Panc1 (cell line): Measurements from ENCODE around the gene ZNF688. TPM values are rescaled to one million over a fixed set of nuclear protein-coding genes. Genes with fewer than 3 reads are reported as not detected.

ENCODE experiments used
- ATAC-seq: fragments of 200-7000 bp; cut with Tn5 transposase; 2 replicates; pipeline ENCODE4 v1.9.1; 2020; ENCODE audit warnings: mild to moderate bottlenecking, moderate library complexity
- BruUV-seq: library from RNA; stranded (reverse); fragments of 400-500 nt; replicated peaks from 2 replicates; lab custom pipeline; 2021; lab: Mats Ljungman, UMichigan
- CTCF ChIA-PET: fragments of 300-600 bp; sonication (Branson Sonifier 250); formaldehyde crosslinking; loops from one replicate; lab custom pipeline; 2022; ENCODE audit warnings: antibody characterized with exemption; lab: Charles Lee
- POLR2A ChIA-PET: fragments of 300-600 bp; sonication (Branson Sonifier 250); formaldehyde crosslinking; loops from one replicate; lab custom pipeline; 2022; ENCODE audit warnings: antibody characterized with exemption; lab: Charles Lee
- DNase-seq: peaks from one replicate; pipeline ENCODE4 v3.0.0-alpha.2; 2010; ENCODE audit warnings: low read depth, low spot score
- H3K27ac ChIP-seq: 2 replicates; pipeline ENCODE4 v1.5.1; 2011; ENCODE audit warnings: mild to moderate bottlenecking, low read length, inconsistent platforms
- H3K27me3 ChIP-seq: fragments of 200-500 bp; sonication (Bioruptor generic); 2 replicates; pipeline ENCODE4 v1.6.0; 2014; ENCODE audit warnings: low read length, inconsistent platforms; ENCODE audit not compliant: control insufficient read depth, insufficient read depth
- H3K36me3 ChIP-seq: fragments of 200-500 bp; sonication (Bioruptor generic); 2 replicates; pipeline ENCODE4 v1.5.1; 2014; ENCODE audit warnings: inconsistent platforms, mild to moderate bottlenecking, low read length, moderate library complexity; ENCODE audit not compliant: control insufficient read depth, insufficient read depth
- H3K4me1 ChIP-seq: 2 replicates; pipeline ENCODE4 v1.5.1; 2011; ENCODE audit warnings: inconsistent platforms, mild to moderate bottlenecking, low read length, moderate library complexity; ENCODE audit not compliant: control insufficient read depth, insufficient read depth
- H3K4me3 ChIP-seq, 2 experiments: 2 replicates each; pipeline ENCODE4 v1.5.1; 2011 to 2012; ENCODE audit warnings: low read depth in 2 of 2, low read length in 2 of 2, mild to moderate bottlenecking in 2 of 2, inconsistent platforms in 1 of 2, moderate library complexity in 1 of 2
- H3K9me3 ChIP-seq: fragments of 200-500 bp; sonication (Bioruptor generic); 2 replicates; pipeline ENCODE4 v1.5.1; 2014; ENCODE audit warnings: low read depth, mild to moderate bottlenecking, inconsistent platforms, low read length, moderate library complexity; ENCODE audit not compliant: control insufficient read depth, insufficient read depth
- POLR2AphosphoS5 ChIP-seq: IDR thresholded peaks from 2 replicates; pipeline ENCODE4 v1.6.1; 2012; ENCODE audit warnings: mild to moderate bottlenecking, low read depth, low read length, moderate library complexity
- REST ChIP-seq, 2 experiments: IDR thresholded peaks; 2 replicates each; pipeline ENCODE4 v1.6.1; 2011 to 2012; ENCODE audit warnings: low read depth in 2 of 2, control low read depth in 1 of 2, low read length in 1 of 2, mild to moderate bottlenecking in 1 of 2, moderate library complexity in 1 of 2; ENCODE audit not compliant: insufficient read depth in 1 of 2
- SIN3A ChIP-seq: IDR thresholded peaks from 2 replicates; pipeline ENCODE4 v1.6.1; 2012; ENCODE audit warnings: low read depth, mild to moderate bottlenecking, low read length, moderate library complexity, borderline replicate concordance; ENCODE audit not compliant: insufficient read depth
- TCF7L2 ChIP-seq: IDR thresholded peaks from 2 replicates; pipeline ENCODE4 v1.6.1; 2011; ENCODE audit warnings: mild to moderate bottlenecking, low read depth, low read length, inconsistent platforms
- in situ Hi-C: cut with HindIII; loops from 2 replicates; pipeline ENCODE4 v1.10.0; 2016; ENCODE audit warnings: low sequenced_read_pairs, low pct_unique_long_range_greater_than_20kb
- intact Hi-C: fragments of 100-400 bp; cut with micrococcal nuclease; formaldehyde crosslinking; loops from one replicate; pipeline ENCODE4 v1.10.0; 2022; ENCODE audit not compliant: unreplicated experiment
- total RNA-seq: library from RNA; stranded (reverse); gene quantifications from one replicate; pipeline ENCODE4 v1.2.1, GENCODE V29; 2021; ENCODE audit not compliant: unreplicated experiment
- TF ChIP-seq, protein P1 (sequence below): fragments of 450-650 bp; IDR thresholded peaks from 2 replicates; pipeline ENCODE4 v1.5.1; 2017; ENCODE audit warnings: mild to moderate bottlenecking

ZNF688 gene
- total RNA-seq, 1 experiment from 2014 or later, result 7.7 TPM

- Histone ChIP-seq H3K4me3 (peak within 1 kb of the TSS; percentile 59 to 63), H3K36me3 (no peaks in the 10 kb centered on the region), H3K9me3 (no peaks in the 10 kb centered on the region), H3K27me3 (no peaks in the 10 kb centered on the region), H3K4me1 (no peaks in the 10 kb centered on the region; the same call in 1 of the 2 replicates), H3K27ac (peak within 1 kb of the TSS; percentile 85)
- ChIA-PET CTCF (no interaction called here), POLR2A (interaction anchor here (0.6 to 0.8 kb wide), 2 partner anchors 156 to 425 kb away, joined by 3 read pairs; partner anchors contain the start of gene DCTPP1)
- TSS peak; percentile 87 for BruUV-seq
- in situ Hi-C loops, result no loop called here
- TF ChIP-seq REST (IDR thresholded peaks at IDR 0.05; ENCODE audit: insufficient read depth in 1 of 2, low read depth in 2 of 2, low read length in 1 of 2), result no peak
- TF ChIP-seq SIN3A, result no peak
- no peak for TF ChIP-seq POLR2AphosphoS5
- no peak for TF ChIP-seq TCF7L2
- TF ChIP-seq, protein P1, sequence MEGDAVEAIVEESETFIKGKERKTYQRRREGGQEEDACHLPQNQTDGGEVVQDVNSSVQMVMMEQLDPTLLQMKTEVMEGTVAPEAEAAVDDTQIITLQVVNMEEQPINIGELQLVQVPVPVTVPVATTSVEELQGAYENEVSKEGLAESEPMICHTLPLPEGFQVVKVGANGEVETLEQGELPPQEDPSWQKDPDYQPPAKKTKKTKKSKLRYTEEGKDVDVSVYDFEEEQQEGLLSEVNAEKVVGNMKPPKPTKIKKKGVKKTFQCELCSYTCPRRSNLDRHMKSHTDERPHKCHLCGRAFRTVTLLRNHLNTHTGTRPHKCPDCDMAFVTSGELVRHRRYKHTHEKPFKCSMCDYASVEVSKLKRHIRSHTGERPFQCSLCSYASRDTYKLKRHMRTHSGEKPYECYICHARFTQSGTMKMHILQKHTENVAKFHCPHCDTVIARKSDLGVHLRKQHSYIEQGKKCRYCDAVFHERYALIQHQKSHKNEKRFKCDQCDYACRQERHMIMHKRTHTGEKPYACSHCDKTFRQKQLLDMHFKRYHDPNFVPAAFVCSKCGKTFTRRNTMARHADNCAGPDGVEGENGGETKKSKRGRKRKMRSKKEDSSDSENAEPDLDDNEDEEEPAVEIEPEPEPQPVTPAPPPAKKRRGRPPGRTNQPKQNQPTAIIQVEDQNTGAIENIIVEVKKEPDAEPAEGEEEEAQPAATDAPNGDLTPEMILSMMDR, result no peak
- DNase-seq, result peak; percentile 72
- intact Hi-C loops, result no loop called here
- ATAC-seq, result peak; percentile 96
These were observed 14.1 kb upstream of the ZNF688 start, which contains the start of gene ZNF785 for GRCh38 chr16:30585400-30586191. Gene ZNF785 (minus strand): TSS chr16:30585697. CDS start chr16:30585611, 86 bp downstream.

GRCh38 chr16:30585022-30585399 lies 13.5 kb upstream of the ZNF688 start:
- Histone ChIP-seq H3K4me1 (no peaks in the 10 kb centered on the region; the same call in 1 of the 2 replicates), H3K36me3 (no peaks in the 10 kb centered on the region), H3K9me3 (no peaks in the 10 kb centered on the region), H3K27me3 (no peaks in the 10 kb centered on the region), H3K27ac (peak overlapping the region; percentile 85), H3K4me3 (peak overlapping the region; percentile 59 to 63)
- TF ChIP-seq REST (IDR thresholded peaks at IDR 0.05; ENCODE audit: insufficient read depth in 1 of 2, low read depth in 2 of 2, low read length in 1 of 2), result no peak
- TF ChIP-seq, protein P1, result no peak
- no peak for TF ChIP-seq TCF7L2
- no peak for TF ChIP-seq SIN3A
- no peak for TF ChIP-seq POLR2AphosphoS5
- POLR2A ChIA-PET, result no interaction called here
- intact Hi-C loops (no loop called here), in situ Hi-C loops (no loop called here)
- ATAC-seq (no peak; the same call in 1 of the 2 replicates), DNase-seq (no peak)
- no TSS peak for BruUV-seq
- CTCF ChIA-PET, result no interaction called here
